Keratinocyte (primary cell): Measurements from ENCODE around the gene CD63. TPM values are rescaled to one million over a fixed set of nuclear protein-coding genes. Genes with fewer than 3 reads are reported as not detected.

Experiments used
- DNase-seq: peaks from one replicate; pipeline ENCODE4 v3.0.0-alpha.2; 2011; ENCODE audit warnings: low read depth, missing footprints, low spot score
- FAIRE-seq: peaks from 2 replicates; lab custom pipeline; 2011; peaks lifted over from hg19 to GRCh38; lab: Jason Lieb, UNC
- H2AFZ ChIP-seq: 2 replicates; pipeline ENCODE4 v1.6.0; 2012; ENCODE audit warnings: low read length, control low read depth, inconsistent platforms; ENCODE audit not compliant: control insufficient read depth
- H3K27ac ChIP-seq: 2 replicates; pipeline ENCODE4 v1.5.1; 2011; ENCODE audit warnings: low read length; ENCODE audit not compliant: control insufficient read depth, insufficient read depth
- H3K27me3 ChIP-seq: 3 replicates; pipeline ENCODE4 v1.6.0; 2011; ENCODE audit warnings: low read length; ENCODE audit not compliant: control insufficient read depth, insufficient read depth; ENCODE audit errors: extremely low read depth
- H3K36me3 ChIP-seq, 2 experiments: 2 replicates in 1 of 2; 3 replicates in 1 of 2; pipeline ENCODE4 v1.5.1; 2011; ENCODE audit warnings: low read length in 2 of 2, mild to moderate bottlenecking in 1 of 2; ENCODE audit not compliant: control insufficient read depth in 2 of 2, insufficient read depth in 2 of 2; ENCODE audit errors: extremely low read depth in 1 of 2
- H3K4me1 ChIP-seq: 3 replicates; pipeline ENCODE4 v1.5.1; 2011; ENCODE audit warnings: low read length; ENCODE audit not compliant: control insufficient read depth, insufficient read depth; ENCODE audit errors: extremely low read depth
- H3K4me2 ChIP-seq: 3 replicates; pipeline ENCODE4 v1.6.0; 2011; ENCODE audit warnings: low read depth, low read length; ENCODE audit not compliant: control insufficient read depth, insufficient read depth; ENCODE audit errors: extremely low read depth
- H3K4me3 ChIP-seq, 3 experiments: fragments of 200-600 bp in 1 of 3; sonication (generic) in 1 of 3; 2 replicates in 2 of 3; 3 replicates in 1 of 3; pipeline ENCODE4 v1.5.1; 2011 to 2016; ENCODE audit warnings: low read length in 3 of 3, mild to moderate bottlenecking in 3 of 3, control low read depth in 2 of 3, inconsistent platforms in 1 of 3, low read depth in 1 of 3, mixed read lengths in 1 of 3, mixed run types in 1 of 3, moderate library complexity in 1 of 3; ENCODE audit not compliant: control insufficient read depth in 2 of 3, insufficient read depth in 2 of 3; ENCODE audit errors: extremely low read depth in 1 of 3
- H3K79me2 ChIP-seq: 2 replicates; pipeline ENCODE4 v1.6.0; 2012; ENCODE audit warnings: low read length; ENCODE audit not compliant: control insufficient read depth, insufficient read depth
- H3K9ac ChIP-seq: 3 replicates; pipeline ENCODE4 v1.6.0; 2011; ENCODE audit warnings: low read length; ENCODE audit not compliant: control insufficient read depth, insufficient read depth; ENCODE audit errors: extremely low read depth
- H3K9me1 ChIP-seq: 3 replicates; pipeline ENCODE4 v1.6.0; 2011; ENCODE audit warnings: low read length; ENCODE audit not compliant: control insufficient read depth, insufficient read depth; ENCODE audit errors: extremely low read depth
- H3K9me3 ChIP-seq: 2 replicates; pipeline ENCODE4 v1.5.1; 2012; ENCODE audit warnings: low read depth, low read length; ENCODE audit not compliant: control insufficient read depth
- H4K20me1 ChIP-seq: 3 replicates; pipeline ENCODE4 v1.6.0; 2011; ENCODE audit warnings: low read length; ENCODE audit not compliant: control insufficient read depth, insufficient read depth; ENCODE audit errors: extremely low read depth
- CTCF ChIP-seq, 3 experiments: IDR thresholded peaks in 1 of 3; conservative IDR thresholded peaks in 1 of 3; optimal IDR thresholded peaks in 1 of 3; 2 replicates in 2 of 3; 3 replicates in 1 of 3; pipeline versions ENCODE3 to v1.5.1; 2011; ENCODE audit warnings: low read length in 3 of 3, mild to moderate bottlenecking in 3 of 3, moderate library complexity in 2 of 3, control low read depth in 1 of 3, inconsistent platforms in 1 of 3; ENCODE audit not compliant: insufficient read depth in 2 of 3; ENCODE audit errors: extremely low read depth in 1 of 3
- EZH2 ChIP-seq: IDR thresholded peaks from one replicate; pipeline ENCODE4 v1.6.1; 2012; ENCODE audit warnings: inconsistent platforms, mild to moderate bottlenecking, low read length, moderate library complexity
- dilution Hi-C: fragments of 300-500 bp; cut with MboI; formaldehyde crosslinking; loops from one replicate; pipeline ENCODE4 v1.7.0; 2020; ENCODE audit warnings: low sequenced_read_pairs; ENCODE audit not compliant: extremely low pct_ligation_motif_present
- polyA plus RNA-seq, 5 experiments: library from polyadenylated mRNA; depleted of rRNA in 3 of 5; stranded (reverse) in 3 of 5; stranded (forward) in 1 of 5; unstranded in 1 of 5; fragments of >200 nt; gene quantifications; 1 replicate in 1 of 5; 2 replicates in 3 of 5; 3 replicates in 1 of 5; pipeline versions ENCODE4 v1.2.1 to v1.2.3, GENCODE V29; 2011 to 2012; ENCODE audit warnings: missing spikeins in 2 of 5, low read depth in 1 of 5, low replicate concordance in 1 of 5

The CD63 gene
- polyA plus RNA-seq, 1 donor (not counting 4 experiments of a cell fraction or from before 2014, with no cell fraction given): 749 TPM

DNA sequence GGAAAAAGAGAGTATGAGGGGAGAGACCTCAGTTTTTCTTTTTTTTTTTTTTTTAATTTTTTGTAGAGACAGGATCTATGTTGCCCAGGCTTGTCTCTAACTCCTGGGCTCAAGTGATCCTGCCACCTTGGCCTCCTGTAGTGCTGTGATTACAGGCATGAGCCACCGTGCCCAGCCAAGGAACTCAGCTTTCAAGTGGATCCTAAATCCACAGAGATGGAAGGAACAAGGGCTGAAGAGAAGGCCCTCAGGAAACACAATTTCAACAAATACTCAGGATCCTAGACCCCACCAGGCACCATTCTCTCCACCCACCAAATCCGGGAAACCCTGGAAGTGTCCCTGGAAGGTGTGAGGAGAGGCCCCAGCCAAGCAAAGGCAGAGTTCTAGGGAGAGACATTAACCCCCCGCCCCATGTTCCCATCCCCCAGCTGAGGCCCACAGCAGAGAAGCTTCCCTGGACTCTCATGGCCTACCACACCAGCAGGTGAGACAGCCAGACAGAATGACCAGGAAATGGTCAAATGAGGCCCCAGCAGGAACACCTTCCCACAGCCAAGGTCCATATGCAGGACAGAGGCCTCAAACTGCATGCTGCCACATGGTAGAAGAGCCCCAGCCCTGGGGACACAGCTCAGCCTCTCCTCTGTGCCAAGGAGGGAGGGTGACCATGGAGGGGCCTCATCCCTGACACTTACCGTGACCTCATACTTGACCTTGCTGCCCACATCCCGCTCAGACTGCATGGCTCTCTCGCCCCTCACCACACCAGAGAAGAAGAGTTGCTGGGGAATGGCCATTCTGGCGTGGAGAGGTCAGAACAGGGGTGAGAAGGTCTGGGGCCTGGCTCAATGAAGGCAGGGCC, 35.3 kb downstream of the CD63 start:
- H3K27ac ChIP-seq: no peak overlapping the region
- no peak overlapping the region for H3K9ac ChIP-seq
- H2AFZ ChIP-seq: no peak overlapping the region
- H3K4me3 ChIP-seq: no peak overlapping the region
- H3K79me2 ChIP-seq: no peaks in the 10 kb centered on the region
- H4K20me1 ChIP-seq: no peaks in the 10 kb centered on the region
- peaks cover 21% of the 10 kb centered on the region for H3K27me3 ChIP-seq
- FAIRE-seq (no peak), DNase-seq (no peak)
- H3K36me3 ChIP-seq: no peaks in the 10 kb centered on the region
- H3K4me1 ChIP-seq: no peaks in the 10 kb centered on the region
- H3K9me1 ChIP-seq: no peaks in the 10 kb centered on the region
- no peak overlapping the region for H3K4me2 ChIP-seq
- no peak for TF ChIP-seq CTCF (optimal IDR thresholded peaks at IDR 0.05 in 1 of 3, IDR thresholded peaks at IDR 0.05 in 1 of 3, conservative IDR thresholded peaks at IDR 0.05 in 1 of 3; ENCODE audit: extremely low read depth in 1 of 3, insufficient read depth in 2 of 3, low read length in 3 of 3)
- TF ChIP-seq EZH2: no peak
- dilution Hi-C loops: no loop called here
- H3K9me3 ChIP-seq: no peaks in the 10 kb centered on the region

DNA sequence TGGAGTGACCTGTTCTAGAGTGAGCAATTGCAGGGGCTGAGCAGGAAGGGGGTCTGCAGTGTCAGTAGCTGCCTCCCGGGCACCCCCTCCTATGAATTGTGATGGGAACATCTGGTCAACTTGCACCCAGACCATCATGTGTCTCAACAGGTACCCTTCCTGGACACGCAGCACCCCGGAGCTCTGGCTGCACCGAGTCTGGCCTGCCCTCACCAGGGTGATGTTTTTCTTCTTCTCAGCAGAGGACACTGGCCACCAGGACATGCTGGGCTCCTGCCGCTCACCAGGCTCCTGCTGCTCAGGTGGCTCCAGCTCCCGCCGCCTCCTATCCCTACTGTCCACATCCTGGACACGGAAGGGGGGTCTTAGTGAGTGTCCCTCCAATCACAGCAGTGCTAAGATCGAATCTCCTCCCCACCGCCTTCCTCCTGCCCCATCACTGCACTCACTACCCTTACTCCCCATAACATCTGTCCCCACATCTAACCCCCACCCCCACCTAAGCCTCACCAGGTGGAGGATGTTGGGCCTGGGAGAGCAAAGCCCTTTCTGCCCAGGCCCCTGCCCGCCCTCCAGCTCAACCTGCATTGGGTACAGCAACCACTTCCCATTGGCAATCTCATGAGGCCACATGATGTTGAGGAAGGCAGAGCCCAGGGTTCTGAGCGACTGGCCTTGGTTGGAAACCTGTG, 36.0 kb downstream of the CD63 start:
- H3K79me2 ChIP-seq: no peaks in the 10 kb centered on the region
- H3K9ac ChIP-seq: no peak overlapping the region
- no peaks in the 10 kb centered on the region for H4K20me1 ChIP-seq
- H3K36me3 ChIP-seq: no peaks in the 10 kb centered on the region
- H2AFZ ChIP-seq: no peak overlapping the region
- FAIRE-seq (no peak), DNase-seq (no peak)
- TF ChIP-seq CTCF (optimal IDR thresholded peaks at IDR 0.05 in 1 of 3, IDR thresholded peaks at IDR 0.05 in 1 of 3, conservative IDR thresholded peaks at IDR 0.05 in 1 of 3; ENCODE audit: extremely low read depth in 1 of 3, insufficient read depth in 2 of 3, low read length in 3 of 3): no peak
- TF ChIP-seq EZH2: no peak
- no peaks in the 10 kb centered on the region for H3K9me3 ChIP-seq
- dilution Hi-C loops: no loop called here
- H3K4me1 ChIP-seq: no peaks in the 10 kb centered on the region
- H3K27ac ChIP-seq: no peak overlapping the region
- no peak overlapping the region for H3K4me2 ChIP-seq
- peaks cover 14% of the 10 kb centered on the region for H3K27me3 ChIP-seq
- no peaks in the 10 kb centered on the region for H3K9me1 ChIP-seq
- no peak overlapping the region for H3K4me3 ChIP-seq
